ENCODE data around the gene TPO. TPM values are rescaled to one million over a fixed set of nuclear protein-coding genes. Genes with fewer than 3 reads are reported as not detected.
"Not testable (repeated sequence)": the region's sequence is repeated elsewhere in the genome, so short reads cannot be mapped to it uniquely, and the experiment has no call there.

TPO gene
- total RNA-seq, 2 donors from 2014 or later: not detected

DNA sequence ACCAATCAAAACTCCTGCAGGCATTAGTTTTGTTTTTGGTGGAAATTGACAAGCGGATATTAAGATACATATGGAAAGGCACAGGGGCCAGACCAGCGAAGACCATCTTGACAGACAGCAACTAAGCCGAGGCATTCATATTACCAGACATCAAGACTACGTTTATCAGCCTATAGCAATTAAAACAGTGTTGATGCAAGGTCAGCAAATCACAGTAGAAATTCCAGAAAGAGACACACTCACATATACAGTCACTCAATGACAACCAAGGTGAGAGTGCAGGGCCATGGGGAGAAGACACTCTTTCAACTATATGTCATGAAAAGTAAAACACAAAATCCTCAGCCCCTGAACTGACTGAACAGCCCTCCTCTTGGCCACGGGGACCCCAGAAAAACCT lies 164.6 kb downstream of the TPO start:
- no peak overlapping the region for H3K4me3 Mint-ChIP-seq
- ATAC-seq (replicated peaks in 1 of 2): no peak
- peaks cover 13% of the 10 kb centered on the region for H3K27me3 Mint-ChIP-seq (ENCODE audit: low read depth)
- DNase-seq: no peak
- no peaks in the 10 kb centered on the region for H3K9me3 Mint-ChIP-seq
- H3K36me3 Mint-ChIP-seq (ENCODE audit: insufficient read depth in 2 of 2): no peaks in the 10 kb centered on the region
- no peak overlapping the region for H3K27ac Mint-ChIP-seq
- no peaks in the 10 kb centered on the region for H3K4me1 Mint-ChIP-seq (ENCODE audit: low read depth)

DNA sequence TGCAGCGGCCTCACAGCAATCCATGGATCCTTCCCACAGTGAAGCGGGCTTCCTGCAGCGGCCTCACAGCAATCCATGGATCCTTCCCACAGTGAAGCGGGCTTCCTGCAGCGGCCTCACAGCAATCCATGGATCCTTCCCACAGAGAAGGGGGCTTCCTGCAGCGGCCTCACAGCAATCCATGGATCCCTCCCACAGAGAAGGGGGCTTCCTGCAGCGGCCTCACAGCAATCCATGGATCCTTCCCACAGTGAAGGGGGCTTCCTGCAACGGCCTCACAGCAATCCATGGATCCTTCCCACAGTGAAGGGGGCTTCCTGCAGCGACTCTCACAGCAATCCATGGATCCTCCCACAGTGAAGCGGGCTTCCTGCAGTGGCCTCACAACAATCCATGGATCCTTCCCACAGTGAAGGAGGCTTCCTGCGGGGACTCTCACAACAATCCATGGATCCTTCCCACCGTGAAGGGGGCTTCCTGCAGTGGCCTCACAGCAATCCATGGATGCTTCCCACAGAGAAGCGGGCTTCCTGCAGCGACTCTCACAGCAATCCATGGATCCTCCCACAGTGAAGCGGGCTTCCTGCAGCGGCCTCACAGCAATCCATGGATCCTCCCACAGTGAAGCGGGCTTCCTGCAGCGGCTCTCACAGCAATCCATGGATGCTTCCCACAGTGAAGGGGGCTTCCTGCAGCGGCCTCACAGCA lies 168.1 kb downstream of the TPO start:
- H3K4me1 Mint-ChIP-seq (ENCODE audit: low read depth); DNase-seq; H3K9me3 Mint-ChIP-seq; H3K4me3 Mint-ChIP-seq; H3K27ac Mint-ChIP-seq; ATAC-seq (replicated peaks in 1 of 2); H3K36me3 Mint-ChIP-seq (ENCODE audit: insufficient read depth in 2 of 2): not testable (repeated sequence)
- peaks cover 13% of the 10 kb centered on the region for H3K27me3 Mint-ChIP-seq (ENCODE audit: low read depth)

GRCh38 chr2:1581965-1582625 lies 168.8 kb downstream of the TPO start:
- DNase-seq (no peak), ATAC-seq (replicated peaks in 1 of 2) (no peak)
- H3K27me3 Mint-ChIP-seq (ENCODE audit: low read depth): peaks cover 13% of the 10 kb centered on the region
- H3K9me3 Mint-ChIP-seq: no peaks in the 10 kb centered on the region
- no peak overlapping the region for H3K27ac Mint-ChIP-seq
- H3K4me1 Mint-ChIP-seq (ENCODE audit: low read depth): no peaks in the 10 kb centered on the region
- H3K36me3 Mint-ChIP-seq (ENCODE audit: insufficient read depth in 2 of 2): no peaks in the 10 kb centered on the region
- no peak overlapping the region for H3K4me3 Mint-ChIP-seq

DNA sequence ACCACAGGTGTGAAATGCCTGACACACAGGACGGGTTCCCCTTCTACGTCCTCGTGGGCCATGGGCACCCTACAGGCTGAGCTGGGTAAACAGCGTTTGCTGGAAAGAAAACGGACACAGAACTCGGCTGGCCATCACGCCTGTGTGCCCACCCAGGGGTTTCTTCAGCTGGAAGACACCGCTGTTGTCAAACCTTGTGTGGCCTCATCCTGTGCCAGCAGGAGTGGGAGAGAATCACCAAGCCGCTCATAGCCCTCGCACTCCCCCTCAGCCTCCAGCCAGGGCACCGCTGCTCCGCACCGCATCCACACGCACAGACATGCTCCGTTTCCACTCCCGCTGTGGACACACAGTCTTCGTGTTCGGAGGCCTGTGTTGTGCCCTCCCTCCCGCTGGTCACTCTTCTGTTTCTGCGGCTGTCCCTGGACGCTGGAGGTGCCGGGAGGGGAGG lies 169.7 kb downstream of the TPO start:
- Mint-ChIP-seq H3K4me1 (ENCODE audit: low read depth) (no peaks in the 10 kb centered on the region), H3K4me3 (no peak overlapping the region), H3K9me3 (no peaks in the 10 kb centered on the region), H3K36me3 (ENCODE audit: insufficient read depth in 2 of 2) (no peaks in the 10 kb centered on the region), H3K27ac (no peak overlapping the region), H3K27me3 (ENCODE audit: low read depth) (peaks cover 13% of the 10 kb centered on the region)
- DNase-seq (no peak), ATAC-seq (replicated peaks in 1 of 2) (no peak)

DNA sequence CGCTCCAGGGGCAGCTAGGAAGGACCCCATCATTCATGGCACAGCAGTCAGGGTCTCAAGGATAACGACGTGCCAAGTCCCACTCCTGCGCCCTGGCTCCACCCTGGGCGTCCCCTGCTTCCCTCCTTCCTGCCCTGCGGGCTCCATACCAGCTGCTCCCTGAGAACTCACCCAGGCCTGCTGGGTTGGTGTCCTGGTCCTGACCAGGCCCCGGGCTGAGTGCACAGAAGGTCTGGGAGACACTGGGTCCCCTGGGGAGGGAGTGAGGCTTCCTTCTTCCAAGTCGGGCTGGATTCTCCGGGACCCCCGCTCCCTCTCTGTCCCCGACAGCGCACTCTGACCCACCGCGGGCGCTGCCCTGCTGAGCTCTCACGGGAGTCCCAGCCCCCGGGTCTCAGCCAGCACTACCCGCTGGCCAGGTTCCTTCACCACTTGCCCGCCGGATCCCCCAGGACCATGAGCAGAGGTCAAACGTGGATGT lies 170.8 kb downstream of the TPO start:
- Mint-ChIP-seq H3K27ac (no peak overlapping the region), H3K9me3 (no peaks in the 10 kb centered on the region), H3K4me1 (ENCODE audit: low read depth) (no peaks in the 10 kb centered on the region), H3K4me3 (no peak overlapping the region), H3K36me3 (ENCODE audit: insufficient read depth in 2 of 2) (no peaks in the 10 kb centered on the region), H3K27me3 (ENCODE audit: low read depth) (peaks cover 7% of the 10 kb centered on the region)
- ATAC-seq (replicated peaks in 1 of 2) (no peak), DNase-seq (no peak)

GRCh38 chr2:1584691-1585485 lies 171.6 kb downstream of the TPO start:
- Mint-ChIP-seq H3K4me1 (ENCODE audit: low read depth) (no peaks in the 10 kb centered on the region), H3K27ac (no peak overlapping the region), H3K27me3 (ENCODE audit: low read depth) (peaks cover 7% of the 10 kb centered on the region), H3K9me3 (no peaks in the 10 kb centered on the region), H3K4me3 (no peak overlapping the region), H3K36me3 (ENCODE audit: insufficient read depth in 2 of 2) (no peaks in the 10 kb centered on the region)
- no peak for ATAC-seq (replicated peaks in 1 of 2)
- DNase-seq: no peak

- Mint-ChIP-seq H3K4me1 (ENCODE audit: low read depth) (no peaks in the 10 kb centered on the region), H3K27me3 (ENCODE audit: low read depth) (peaks cover 13% of the 10 kb centered on the region), H3K27ac (no peak overlapping the region), H3K9me3 (no peaks in the 10 kb centered on the region), H3K36me3 (ENCODE audit: insufficient read depth in 2 of 2) (no peaks in the 10 kb centered on the region), H3K4me3 (no peak overlapping the region)
- ATAC-seq (replicated peaks in 1 of 2) (no peak), DNase-seq (no peak)
Observed at GRCh38 chr2:1585635-1586034, 172.4 kb downstream of the TPO start.

- H3K27ac Mint-ChIP-seq: no peak overlapping the region
- no peaks in the 10 kb centered on the region for H3K9me3 Mint-ChIP-seq
- ATAC-seq (replicated peaks in 1 of 2): no peak
- no peak overlapping the region for H3K4me3 Mint-ChIP-seq
- no peak for DNase-seq
- H3K4me1 Mint-ChIP-seq (ENCODE audit: low read depth): no peaks in the 10 kb centered on the region
- no peaks in the 10 kb centered on the region for H3K36me3 Mint-ChIP-seq (ENCODE audit: insufficient read depth in 2 of 2)
- H3K27me3 Mint-ChIP-seq (ENCODE audit: low read depth): peaks cover 20% of the 10 kb centered on the region
Observed at GRCh38 chr2:1586251-1586922, 173.1 kb downstream of the TPO start.

- Mint-ChIP-seq H3K4me3 (no peak overlapping the region), H3K27me3 (ENCODE audit: low read depth) (peaks cover 16% of the 10 kb centered on the region), H3K27ac (no peak overlapping the region), H3K4me1 (ENCODE audit: low read depth) (no peaks in the 10 kb centered on the region), H3K9me3 (no peaks in the 10 kb centered on the region), H3K36me3 (ENCODE audit: insufficient read depth in 2 of 2) (no peaks in the 10 kb centered on the region)
- no peak for ATAC-seq (replicated peaks in 1 of 2)
- DNase-seq: no peak
Observed at GRCh38 chr2:1586923-1587840, 173.9 kb downstream of the TPO start.

- no peak for ATAC-seq (replicated peaks in 1 of 2)
- no peaks in the 10 kb centered on the region for H3K4me1 Mint-ChIP-seq (ENCODE audit: low read depth)
- no peak overlapping the region for H3K27ac Mint-ChIP-seq
- peaks cover 13% of the 10 kb centered on the region for H3K27me3 Mint-ChIP-seq (ENCODE audit: low read depth)
- H3K9me3 Mint-ChIP-seq: no peaks in the 10 kb centered on the region
- H3K4me3 Mint-ChIP-seq: no peak overlapping the region
- no peaks in the 10 kb centered on the region for H3K36me3 Mint-ChIP-seq (ENCODE audit: insufficient read depth in 2 of 2)
- no peak for DNase-seq
Observed at GRCh38 chr2:1588051-1588977, 175.1 kb downstream of the TPO start.

GRCh38 chr2:1588978-1589621 lies 175.8 kb downstream of the TPO start:
- no peak for ATAC-seq (replicated peaks in 1 of 2)
- Mint-ChIP-seq H3K4me3 (no peak overlapping the region), H3K9me3 (no peaks in the 10 kb centered on the region), H3K27ac (no peak overlapping the region), H3K27me3 (ENCODE audit: low read depth) (peaks cover 13% of the 10 kb centered on the region), H3K36me3 (ENCODE audit: insufficient read depth in 2 of 2) (no peaks in the 10 kb centered on the region), H3K4me1 (ENCODE audit: low read depth) (no peaks in the 10 kb centered on the region)
- no peak for DNase-seq

Data from activated T-cell treated with anti-CD3 and anti-CD28 coated beads, Interleukin-2, amount 50 U/mL, for 72 hours (primary cell).